ENCODE measurements around the gene LPP.

LPP gene

DNA sequence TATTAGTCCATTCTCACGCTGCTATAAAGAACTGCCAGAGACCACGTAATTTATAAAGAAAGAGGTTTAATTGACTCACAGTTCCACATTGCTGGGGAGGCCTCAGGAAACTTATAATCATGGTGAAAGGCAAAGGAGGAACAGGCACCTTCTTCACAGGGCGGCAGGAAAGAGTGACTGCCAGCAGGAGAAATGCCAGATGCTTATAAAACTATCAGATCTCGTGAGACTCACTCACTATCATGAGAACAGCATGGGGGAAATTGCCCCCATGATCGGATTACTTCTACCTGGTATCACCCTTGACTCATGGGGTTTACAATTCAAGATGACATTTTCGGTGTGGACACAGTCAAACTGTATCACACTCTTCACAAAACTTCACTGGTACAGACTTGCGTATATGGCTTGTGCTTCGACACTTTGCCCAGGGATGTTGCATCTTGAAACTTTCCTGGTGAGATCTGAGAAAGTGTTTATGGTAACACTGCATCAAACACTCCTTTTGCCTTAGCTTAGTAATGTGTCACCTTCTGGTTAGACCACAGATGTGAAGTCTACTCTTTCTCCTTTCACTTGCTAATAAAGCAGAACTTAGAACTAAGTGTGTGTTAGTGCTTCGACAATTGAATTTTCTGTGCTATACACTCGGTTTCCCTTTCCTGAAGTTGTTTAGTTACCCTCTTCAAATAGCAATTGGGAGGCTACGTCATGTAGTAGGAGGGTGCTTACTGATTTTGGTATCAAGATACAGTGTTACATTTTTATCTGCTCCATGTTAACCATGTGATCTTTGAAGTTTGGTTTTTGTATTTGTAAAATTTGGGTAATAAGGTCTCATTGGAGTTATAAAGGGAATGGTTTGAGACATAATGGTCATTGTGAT is 185.7 kb downstream of the LPP start:
- no peak for DNase-seq

GRCh38 chr3:188341501-188341900 is 187.5 kb downstream of the LPP start:
- DNase-seq = no peak

GRCh38 chr3:188342991-188343732 is 189.2 kb downstream of the LPP start:
- no peak for DNase-seq

- DNase-seq = no peak
These were observed 189.9 kb downstream of the LPP start for GRCh38 chr3:188343894-188344293.

- no peak for DNase-seq
These were observed 191.3 kb downstream of the LPP start for GRCh38 chr3:188345223-188345622.

- no peak for DNase-seq
These were observed 194.7 kb downstream of the LPP start for GRCh38 chr3:188348435-188349244.

DNA sequence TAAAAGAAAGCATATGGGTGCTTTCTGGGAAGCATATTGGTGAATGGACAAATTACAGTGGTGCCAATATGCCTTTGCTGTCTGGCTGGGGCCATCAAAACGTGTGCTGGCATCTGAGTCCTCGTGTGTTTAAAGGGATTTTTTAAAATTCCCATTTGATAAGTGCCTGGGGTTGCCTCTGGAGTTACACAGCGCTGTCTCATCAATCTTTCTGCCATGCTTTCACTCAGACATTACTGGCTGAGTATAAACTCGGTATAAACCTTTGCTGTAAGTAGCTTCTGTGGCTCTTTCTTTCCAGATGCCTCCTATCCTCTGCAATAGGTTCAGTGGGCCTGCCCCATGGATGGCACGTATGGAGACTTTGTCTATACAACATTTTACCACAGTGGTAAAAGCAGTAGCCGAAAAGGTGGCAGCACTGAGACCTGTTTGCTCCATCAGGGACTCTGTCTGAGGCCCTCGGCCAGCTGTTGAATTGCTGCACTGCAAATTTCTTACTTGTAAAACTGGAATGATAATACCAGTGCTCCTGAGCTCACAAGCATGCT is 195.5 kb downstream of the LPP start:
- DNase-seq = no peak

DNA sequence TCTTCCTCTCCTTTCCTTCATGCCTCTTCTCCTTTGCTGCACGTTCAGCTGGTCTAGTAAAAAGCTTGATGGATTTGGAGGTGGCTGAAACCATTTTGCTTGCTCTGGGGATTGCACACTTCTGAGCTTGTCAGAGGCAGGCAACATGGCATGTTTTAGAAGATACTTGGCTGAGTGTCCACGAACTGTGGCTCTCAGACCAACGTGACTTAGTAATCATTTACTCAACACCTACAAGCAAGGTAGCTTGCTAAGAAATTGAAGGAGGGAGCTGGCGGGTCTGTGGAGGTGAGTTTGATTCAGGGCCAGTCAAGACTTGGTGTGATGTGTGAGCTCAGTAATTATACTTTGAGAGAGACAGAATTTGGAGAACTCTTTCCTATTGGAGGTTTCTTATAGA is 196.0 kb downstream of the LPP start:
- DNase-seq = no peak

DNA sequence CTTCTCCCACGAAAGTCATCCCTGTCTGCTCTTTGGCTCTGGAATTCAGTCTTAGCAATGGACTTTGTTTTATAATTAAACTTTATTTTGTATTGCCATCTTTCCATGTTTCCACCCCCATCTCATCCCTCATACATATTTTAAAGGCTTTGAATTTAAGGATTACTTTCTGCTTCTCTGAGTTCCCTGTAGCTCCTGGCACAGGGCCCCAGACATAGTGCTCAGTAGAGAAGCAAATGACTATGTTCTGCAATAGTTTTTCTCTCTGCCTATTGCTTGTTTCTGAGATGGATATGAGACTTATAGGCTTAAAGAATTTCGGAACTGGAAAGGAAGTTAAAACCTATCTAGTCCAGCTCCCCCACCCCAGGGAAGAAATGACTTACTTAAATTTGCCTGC is 197.0 kb downstream of the LPP start:
- DNase-seq = no peak

- DNase-seq = no peak
These were observed 197.7 kb downstream of the LPP start for GRCh38 chr3:188351648-188352047.

- no peak for DNase-seq
These were observed 198.4 kb downstream of the LPP start for GRCh38 chr3:188352196-188352927.

DNA sequence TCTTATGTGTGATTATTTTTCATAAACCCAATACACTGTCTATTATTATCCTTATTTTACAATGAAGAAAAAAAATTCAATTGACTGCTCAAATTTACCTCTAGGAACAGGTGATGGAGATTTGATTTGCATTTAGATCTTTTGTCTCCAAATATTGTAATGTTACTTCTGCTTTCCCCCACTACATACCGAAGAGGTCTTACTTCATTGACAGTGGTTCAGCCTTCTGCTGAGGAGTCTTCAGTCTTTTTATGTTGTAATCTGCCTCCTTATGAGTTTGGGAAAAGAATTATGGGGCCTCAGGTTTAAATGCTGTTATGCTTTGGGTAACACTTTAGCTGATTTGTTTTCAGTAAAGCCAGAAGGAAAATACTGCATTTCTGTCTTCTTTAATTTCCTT is 199.5 kb downstream of the LPP start:
- no peak for DNase-seq

DNA sequence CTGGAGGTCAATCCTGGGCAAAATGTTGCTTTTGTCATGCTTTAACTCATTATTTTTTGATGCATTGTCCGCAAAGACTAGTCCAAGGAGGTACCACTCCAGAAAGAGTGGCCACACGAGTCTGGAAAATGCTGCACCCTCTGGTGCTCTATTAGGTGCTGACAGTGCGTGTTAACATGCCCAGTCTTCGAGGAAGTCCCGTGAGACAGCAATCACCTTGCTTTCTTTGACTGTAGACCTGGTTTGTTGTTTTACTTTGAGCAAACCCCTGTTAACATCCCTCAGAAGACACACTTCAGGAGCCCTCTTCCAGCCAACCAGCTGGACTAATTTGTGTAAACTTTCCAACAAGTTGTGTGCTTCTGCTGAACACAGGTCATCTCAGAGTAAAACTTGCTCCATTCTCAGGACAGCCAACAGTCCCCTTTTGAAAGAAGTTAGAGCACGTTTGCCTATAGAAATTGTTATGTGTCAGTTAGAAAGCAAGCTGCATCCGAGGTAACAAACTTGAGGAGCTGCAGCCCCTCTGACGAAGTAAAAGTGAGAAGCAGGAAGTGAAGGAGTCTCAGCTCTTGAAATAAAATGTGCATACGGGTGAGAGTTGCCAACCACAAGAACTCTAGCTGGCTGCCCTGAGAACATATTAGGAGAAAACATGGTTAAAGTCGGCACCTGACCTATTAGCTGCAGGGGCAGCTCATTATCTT is 205.0 kb downstream of the LPP start:
- DNase-seq = peak; percentile 18

GRCh38 chr3:188360364-188360881 is 206.5 kb downstream of the LPP start:
- no peak for DNase-seq

DNA sequence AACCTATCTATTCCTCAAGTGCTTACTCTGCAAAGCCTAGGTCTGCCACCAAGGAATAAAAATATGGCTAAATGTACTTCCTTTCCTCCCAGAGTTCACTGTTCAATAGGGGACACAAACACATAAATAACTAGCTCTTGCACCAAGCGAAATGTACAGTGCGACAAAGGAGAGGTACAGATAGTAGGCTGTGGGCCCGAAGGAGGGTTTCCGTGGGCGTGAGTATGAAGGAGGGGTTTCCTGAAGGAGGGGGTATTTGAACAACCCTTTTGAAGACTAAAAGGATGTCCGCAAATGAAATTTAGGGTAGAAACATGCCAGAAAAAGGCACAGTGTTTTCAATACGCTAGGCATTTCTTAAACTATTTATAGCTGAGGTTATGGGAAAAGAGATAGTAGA is 207.9 kb downstream of the LPP start:
- no peak for DNase-seq

DNA sequence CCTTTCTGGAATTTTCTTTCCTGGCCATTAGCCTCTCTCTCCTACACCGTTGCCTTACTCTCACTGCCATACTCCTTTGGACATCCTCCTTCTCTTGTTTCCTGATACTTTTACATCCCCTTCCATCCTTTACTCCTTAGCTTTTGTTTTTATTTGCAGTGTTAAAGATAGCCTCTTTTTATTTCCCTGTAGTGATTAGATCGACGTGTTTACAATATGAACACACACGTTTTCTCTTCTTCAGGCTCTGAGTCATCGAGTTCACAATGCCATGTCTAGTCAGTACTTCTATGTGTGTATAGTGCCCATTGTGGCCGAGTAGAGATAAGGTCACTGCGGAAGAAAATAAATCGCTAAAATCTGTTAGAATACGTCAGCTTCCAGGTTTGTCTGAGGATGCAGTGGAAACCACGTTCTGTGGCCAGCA is 208.5 kb downstream of the LPP start:
- no peak for DNase-seq

- DNase-seq = no peak
These were observed 211.2 kb downstream of the LPP start for GRCh38 chr3:188365184-188365583.

GRCh38 chr3:188365988-188366698 is 212.2 kb downstream of the LPP start:
- DNase-seq = no peak

- no peak for DNase-seq
These were observed 213.7 kb downstream of the LPP start for GRCh38 chr3:188367678-188368077.

- no peak for DNase-seq
These were observed 215.6 kb downstream of the LPP start for GRCh38 chr3:188369526-188369925.

Measured in KG1 (cell line).